Pulmonary artery endothelial cell (primary cell): ENCODE data around the gene ABCA3. TPM values are rescaled to one million over a fixed set of nuclear protein-coding genes. Genes with fewer than 3 reads are reported as not detected.

Experiments
- DNase-seq: peaks from one replicate; pipeline ENCODE4 v3.0.0-alpha.2; 2011; ENCODE audit warnings: low read depth, low spot score
- total RNA-seq: library from RNA; depleted of rRNA; stranded (reverse); fragments of >200 nt; gene quantifications from 2 replicates; pipeline ENCODE4 v1.2.3, GENCODE V29; 2014

The ABCA3 gene
- total RNA-seq, 1 donor from 2014 or later, result 31.5 TPM

GRCh38 chr16:2317231-2318020, 23.1 kb downstream of the ABCA3 start:
- no peak for DNase-seq

- no peak for DNase-seq
Observed at GRCh38 chr16:2308089-2308962, 32.2 kb downstream of the ABCA3 start.

GRCh38 chr16:2299915-2300192, 40.7 kb downstream of the ABCA3 start:
- DNase-seq, result no peak

- DNase-seq, result no peak
Observed at GRCh38 chr16:2299121-2299914, 41.2 kb downstream of the ABCA3 start.

GRCh38 chr16:2298621-2299020, 41.9 kb downstream of the ABCA3 start:
- no peak for DNase-seq

- no peak for DNase-seq
Observed at GRCh38 chr16:2297506-2297860, 43.0 kb downstream of the ABCA3 start.

GRCh38 chr16:2296661-2297505, 43.6 kb downstream of the ABCA3 start:
- DNase-seq, result no peak

GRCh38 chr16:2295056-2295798, 45.3 kb downstream of the ABCA3 start:
- DNase-seq, result no peak

- no peak for DNase-seq
Observed at GRCh38 chr16:2292221-2292620, 48.3 kb downstream of the ABCA3 start.

GRCh38 chr16:2289282-2289681, 51.2 kb downstream of the ABCA3 start:
- DNase-seq, result no peak

GRCh38 chr16:2288726-2289125, 51.8 kb downstream of the ABCA3 start:
- no peak for DNase-seq

- no peak for DNase-seq
Observed at GRCh38 chr16:2287916-2288547, 52.5 kb downstream of the ABCA3 start.

- no peak for DNase-seq
Observed at GRCh38 chr16:2286550-2286949, 54.0 kb downstream of the ABCA3 start.

- no peak for DNase-seq
Observed at GRCh38 chr16:2285731-2286191, 54.8 kb downstream of the ABCA3 start.

- no peak for DNase-seq
Observed at GRCh38 chr16:2284797-2285576, 55.5 kb downstream of the ABCA3 start.

GRCh38 chr16:2284001-2284770, 56.3 kb downstream of the ABCA3 start:
- DNase-seq, result no peak

GRCh38 chr16:2282866-2283555, 57.5 kb downstream of the ABCA3 start:
- DNase-seq, result no peak

- no peak for DNase-seq
Observed at GRCh38 chr16:2282262-2282661, 58.3 kb downstream of the ABCA3 start.
